ENCODE data around the gene OTOGL. TPM values are rescaled to one million over a fixed set of nuclear protein-coding genes. Genes with fewer than 3 reads are reported as not detected.

OTOGL gene
- total RNA-seq, 1 experiment from 2014 or later = not detected

DNA sequence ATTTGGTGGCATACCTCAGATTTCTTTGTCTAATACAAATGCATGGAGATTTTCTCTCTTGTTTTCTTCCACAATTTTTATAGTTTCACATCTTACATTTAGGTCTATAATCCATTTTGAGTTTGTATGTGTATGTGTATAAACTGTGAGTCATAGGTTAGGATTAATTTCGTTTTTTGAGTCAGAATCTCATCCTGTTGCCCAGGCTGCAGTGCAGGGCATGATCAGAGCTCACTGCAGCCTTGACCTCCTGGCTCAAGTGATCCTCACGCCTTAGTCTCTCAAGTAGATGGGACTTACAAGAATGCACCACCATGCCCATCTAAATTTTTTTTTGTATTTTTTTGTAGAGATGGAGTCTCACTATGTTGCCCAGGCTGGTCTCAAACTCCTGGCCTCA, 71.6 kb downstream of the OTOGL start:
- no peak overlapping the region for H3K4me3 Mint-ChIP-seq (ENCODE audit: unreplicated experiment)
- no peaks in the 10 kb centered on the region for H3K36me3 Mint-ChIP-seq (ENCODE audit: insufficient read depth, unreplicated experiment)
- CTCF ChIA-PET = interaction anchor here (0.6 to 0.7 kb wide), 2 partner anchors 820 to 1794 kb away, joined by 3 to 4 read pairs; no protein-coding TSS in a partner anchor
- no peak overlapping the region for H3K27ac Mint-ChIP-seq (ENCODE audit: low read depth, unreplicated experiment)
- no peak for DNase-seq (ENCODE audit: unreplicated experiment)
- H3K27me3 Mint-ChIP-seq (ENCODE audit: insufficient read depth, unreplicated experiment) = peaks cover 16% of the 10 kb centered on the region
- BruUV-seq (replicated peaks) = no TSS peak
- intact Hi-C loops (cut with micrococcal nuclease) = no loop called here
- H3K4me1 Mint-ChIP-seq (ENCODE audit: insufficient read depth, unreplicated experiment) = peaks cover 5% of the 10 kb centered on the region
- POLR2A ChIA-PET = no interaction called here
- peaks cover 8% of the 10 kb centered on the region for H3K9me3 Mint-ChIP-seq (ENCODE audit: unreplicated experiment)
- TF ChIP-seq, protein P1, sequence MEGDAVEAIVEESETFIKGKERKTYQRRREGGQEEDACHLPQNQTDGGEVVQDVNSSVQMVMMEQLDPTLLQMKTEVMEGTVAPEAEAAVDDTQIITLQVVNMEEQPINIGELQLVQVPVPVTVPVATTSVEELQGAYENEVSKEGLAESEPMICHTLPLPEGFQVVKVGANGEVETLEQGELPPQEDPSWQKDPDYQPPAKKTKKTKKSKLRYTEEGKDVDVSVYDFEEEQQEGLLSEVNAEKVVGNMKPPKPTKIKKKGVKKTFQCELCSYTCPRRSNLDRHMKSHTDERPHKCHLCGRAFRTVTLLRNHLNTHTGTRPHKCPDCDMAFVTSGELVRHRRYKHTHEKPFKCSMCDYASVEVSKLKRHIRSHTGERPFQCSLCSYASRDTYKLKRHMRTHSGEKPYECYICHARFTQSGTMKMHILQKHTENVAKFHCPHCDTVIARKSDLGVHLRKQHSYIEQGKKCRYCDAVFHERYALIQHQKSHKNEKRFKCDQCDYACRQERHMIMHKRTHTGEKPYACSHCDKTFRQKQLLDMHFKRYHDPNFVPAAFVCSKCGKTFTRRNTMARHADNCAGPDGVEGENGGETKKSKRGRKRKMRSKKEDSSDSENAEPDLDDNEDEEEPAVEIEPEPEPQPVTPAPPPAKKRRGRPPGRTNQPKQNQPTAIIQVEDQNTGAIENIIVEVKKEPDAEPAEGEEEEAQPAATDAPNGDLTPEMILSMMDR (IDR thresholded peaks at IDR 0.05; ENCODE audit: unreplicated experiment) = no peak

DNA sequence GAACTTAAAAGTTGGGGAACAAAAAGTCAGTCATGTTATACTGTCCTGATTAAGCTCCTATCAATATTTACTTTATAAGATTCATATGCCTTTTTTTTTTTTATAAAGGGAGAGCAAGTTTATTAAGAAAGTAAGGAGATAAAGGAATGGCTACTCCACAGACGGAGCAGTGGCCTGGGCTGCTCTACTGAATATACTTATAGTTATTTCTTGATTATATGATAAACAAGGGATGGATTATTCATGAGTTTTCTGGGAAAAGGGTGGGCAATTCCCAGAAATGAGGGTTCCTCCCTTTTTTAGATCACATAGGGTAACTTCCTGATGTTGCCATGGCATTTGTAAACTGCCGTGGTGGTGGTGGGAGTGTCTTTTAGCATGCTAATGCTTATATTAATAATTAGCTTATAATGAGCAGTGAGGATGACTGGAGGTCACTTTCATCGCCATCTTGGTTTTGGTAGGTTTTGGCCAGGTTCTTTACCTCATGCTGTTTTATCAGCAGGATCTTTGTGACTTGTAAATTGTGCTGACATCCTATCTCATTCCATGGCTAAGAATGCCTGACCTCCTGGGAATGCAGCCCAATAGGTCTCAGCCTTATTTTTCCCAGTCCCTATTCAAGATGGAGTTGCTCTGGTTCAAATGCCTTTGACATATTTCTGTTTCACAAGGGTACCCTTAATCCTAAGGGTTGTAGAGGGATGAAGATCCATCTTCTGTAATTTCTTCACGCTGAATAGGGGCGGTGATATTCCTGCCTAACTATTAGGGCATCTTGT, 73.9 kb downstream of the OTOGL start:
- POLR2A ChIA-PET = no interaction called here
- BruUV-seq (replicated peaks) = no TSS peak
- peaks cover 14% of the 10 kb centered on the region for H3K27me3 Mint-ChIP-seq (ENCODE audit: insufficient read depth, unreplicated experiment)
- H3K4me3 Mint-ChIP-seq (ENCODE audit: unreplicated experiment) = no peak overlapping the region
- CTCF ChIA-PET = interaction anchor here (0.6 to 1.5 kb wide), 2 partner anchors 22 to 56 kb away, joined by 4 read pairs; no protein-coding TSS in a partner anchor
- peaks cover 5% of the 10 kb centered on the region for H3K4me1 Mint-ChIP-seq (ENCODE audit: insufficient read depth, unreplicated experiment)
- peaks cover 8% of the 10 kb centered on the region for H3K9me3 Mint-ChIP-seq (ENCODE audit: unreplicated experiment)
- no peaks in the 10 kb centered on the region for H3K36me3 Mint-ChIP-seq (ENCODE audit: insufficient read depth, unreplicated experiment)
- DNase-seq (ENCODE audit: unreplicated experiment) = no peak
- intact Hi-C loops (cut with micrococcal nuclease) = no loop called here
- H3K27ac Mint-ChIP-seq (ENCODE audit: low read depth, unreplicated experiment) = no peak overlapping the region
- TF ChIP-seq, protein P1 (IDR thresholded peaks at IDR 0.05; ENCODE audit: unreplicated experiment) = no peak

DNA sequence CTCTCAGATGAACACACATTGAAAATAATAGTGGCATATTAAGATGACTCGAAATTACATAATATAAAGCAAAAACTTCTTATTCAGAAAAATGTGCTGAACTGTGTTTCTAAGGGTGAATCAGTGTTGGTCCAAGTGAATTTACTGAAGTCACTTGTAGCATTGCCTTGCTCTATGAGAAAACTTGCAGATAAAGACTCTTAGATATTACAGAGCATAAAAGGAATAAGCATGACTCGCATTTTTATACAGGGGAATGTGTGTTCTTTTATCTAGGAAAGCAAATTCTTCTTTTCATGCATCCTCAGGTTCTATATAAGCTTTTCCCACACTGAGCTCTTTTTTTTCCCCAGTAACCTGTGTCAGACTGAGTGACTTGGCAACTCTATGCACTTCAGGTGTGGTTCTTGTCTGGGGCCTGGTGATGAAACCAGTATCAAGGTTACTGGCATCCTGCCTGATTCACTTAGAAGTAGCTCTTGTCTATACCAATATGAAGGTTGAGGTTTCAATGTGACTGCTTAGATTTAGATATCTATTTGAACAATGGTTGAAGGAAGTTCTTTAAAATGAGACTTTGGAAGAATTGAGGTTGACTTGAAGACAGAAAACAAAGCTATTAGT, 76.1 kb downstream of the OTOGL start:
- CTCF ChIA-PET = interaction anchor here (0.6 to 1.4 kb wide), 3 partner anchors 10 to 134 kb away, joined by 3 to 6 read pairs (median 3); no protein-coding TSS in a partner anchor
- no TSS peak for BruUV-seq (replicated peaks)

DNA sequence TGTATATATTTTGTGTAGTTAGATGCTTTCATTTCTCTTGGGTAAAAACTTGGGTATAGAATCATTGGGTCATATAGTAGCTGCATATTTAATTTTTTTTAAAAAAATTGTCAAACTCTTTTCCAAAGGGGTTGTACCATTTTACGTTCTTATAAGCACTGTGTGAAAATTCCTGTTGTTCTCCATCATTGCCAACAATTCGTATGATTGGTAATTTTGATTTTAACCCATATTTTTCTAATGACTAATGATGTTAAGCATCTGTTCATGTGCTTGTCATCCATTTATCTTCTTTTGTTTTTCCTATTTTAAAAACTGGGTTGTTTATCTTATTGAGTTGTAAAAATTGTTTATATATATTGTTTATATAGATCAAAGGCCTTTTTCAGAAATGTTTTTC, 77.4 kb downstream of the OTOGL start:
- Mint-ChIP-seq H3K4me3 (ENCODE audit: unreplicated experiment) (no peak overlapping the region), H3K27me3 (ENCODE audit: insufficient read depth, unreplicated experiment) (no peaks in the 10 kb centered on the region), H3K9me3 (ENCODE audit: unreplicated experiment) (peaks cover 7% of the 10 kb centered on the region), H3K27ac (ENCODE audit: low read depth, unreplicated experiment) (no peak overlapping the region), H3K36me3 (ENCODE audit: insufficient read depth, unreplicated experiment) (no peaks in the 10 kb centered on the region), H3K4me1 (ENCODE audit: insufficient read depth, unreplicated experiment) (peaks cover 5% of the 10 kb centered on the region)
- POLR2A ChIA-PET = interaction anchor here (2.3 kb wide), 1 partner anchor 11 kb away, joined by 9 read pairs; no protein-coding TSS in a partner anchor
- no peak for DNase-seq (ENCODE audit: unreplicated experiment)
- TF ChIP-seq, protein P1 (IDR thresholded peaks at IDR 0.05; ENCODE audit: unreplicated experiment) = no peak
- intact Hi-C loops (cut with micrococcal nuclease) = no loop called here
- CTCF ChIA-PET = interaction anchor here (2.1 kb wide), 1 partner anchor 11 kb away, joined by 6 read pairs; no protein-coding TSS in a partner anchor
- no TSS peak for BruUV-seq (replicated peaks)

More for the DNA sequence above, 76.1 kb downstream of the OTOGL start:
- Mint-ChIP-seq H3K27me3 (ENCODE audit: insufficient read depth, unreplicated experiment) (no peaks in the 10 kb centered on the region), H3K9me3 (ENCODE audit: unreplicated experiment) (peaks cover 8% of the 10 kb centered on the region), H3K4me3 (ENCODE audit: unreplicated experiment) (no peak overlapping the region), H3K27ac (ENCODE audit: low read depth, unreplicated experiment) (no peak overlapping the region), H3K4me1 (ENCODE audit: insufficient read depth, unreplicated experiment) (peaks cover 5% of the 10 kb centered on the region), H3K36me3 (ENCODE audit: insufficient read depth, unreplicated experiment) (no peaks in the 10 kb centered on the region)
- intact Hi-C loops (cut with micrococcal nuclease) = no loop called here
- TF ChIP-seq, protein P1 (IDR thresholded peaks at IDR 0.05; ENCODE audit: unreplicated experiment) = no peak
- DNase-seq (ENCODE audit: unreplicated experiment) = peak; percentile 33
- POLR2A ChIA-PET = interaction anchor here (2.3 kb wide), 1 partner anchor 10 kb away, joined by 9 read pairs; no protein-coding TSS in a partner anchor
